ENCODE data around the gene DSCAM.
"Not testable (repeated sequence)": the region's sequence is repeated elsewhere in the genome, so short reads cannot be mapped to it uniquely, and the experiment has no call there.

DSCAM gene

DNA sequence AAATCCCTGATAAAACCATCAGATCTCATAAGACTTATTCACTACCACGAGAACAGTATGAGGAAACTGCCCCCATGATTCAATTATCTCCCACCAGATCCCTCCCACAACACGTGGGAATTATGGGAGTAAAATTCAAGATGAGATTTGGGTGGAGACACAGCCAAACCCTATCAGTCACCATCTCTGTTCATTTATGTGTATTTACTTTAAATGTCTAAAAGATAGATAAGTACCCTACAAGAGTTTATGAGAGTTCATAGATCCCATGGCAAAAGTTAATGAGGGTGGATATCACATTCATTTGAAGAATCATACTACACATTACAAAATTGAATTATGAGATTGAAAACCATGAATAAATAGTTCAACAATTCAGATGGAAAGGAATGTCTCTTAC lies 526.2 kb downstream of the DSCAM start:
- DNase-seq (ENCODE audit: low read depth, low spot score) = not testable (repeated sequence)

DNA sequence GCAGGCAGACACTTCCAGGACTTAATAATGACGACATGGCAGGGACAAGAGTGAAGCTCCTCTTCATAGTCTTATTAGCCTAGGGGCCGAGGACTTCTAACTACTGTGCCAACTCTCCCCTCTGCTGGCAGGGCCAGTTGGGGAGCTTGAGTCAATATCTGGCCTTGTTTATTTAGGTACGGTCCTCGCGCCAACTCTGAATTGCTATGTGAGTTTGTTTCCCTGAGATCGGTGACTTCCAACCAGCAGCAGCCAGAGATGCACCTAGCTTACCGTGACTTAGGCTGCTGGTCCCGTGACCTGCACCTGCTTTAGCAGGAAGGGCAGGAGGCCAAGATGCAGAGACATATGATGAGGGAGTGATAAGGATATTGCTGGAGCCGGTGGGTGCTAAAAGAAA lies 528.6 kb downstream of the DSCAM start:
- no peak for DNase-seq (ENCODE audit: low read depth, low spot score)

DNA sequence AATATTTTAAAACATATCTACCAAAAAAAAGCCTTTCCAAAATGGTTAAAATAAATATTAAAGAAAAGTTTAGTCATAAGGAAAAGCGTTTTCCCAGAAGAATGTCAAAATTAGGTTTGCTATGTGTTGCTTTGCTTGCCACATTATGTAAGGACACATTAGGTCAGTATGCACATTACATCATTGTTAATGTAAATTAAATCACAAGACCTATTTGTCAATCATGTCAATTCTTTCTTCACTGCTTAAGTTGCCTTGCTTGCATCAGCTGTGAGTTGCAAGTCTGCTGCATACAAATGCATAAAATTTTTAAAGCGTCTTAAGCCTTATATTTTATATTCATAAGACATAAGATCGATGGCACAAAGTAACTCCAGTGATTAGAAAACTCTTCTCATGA lies 530.9 kb downstream of the DSCAM start:
- no peak for DNase-seq (ENCODE audit: low read depth, low spot score)

DNA sequence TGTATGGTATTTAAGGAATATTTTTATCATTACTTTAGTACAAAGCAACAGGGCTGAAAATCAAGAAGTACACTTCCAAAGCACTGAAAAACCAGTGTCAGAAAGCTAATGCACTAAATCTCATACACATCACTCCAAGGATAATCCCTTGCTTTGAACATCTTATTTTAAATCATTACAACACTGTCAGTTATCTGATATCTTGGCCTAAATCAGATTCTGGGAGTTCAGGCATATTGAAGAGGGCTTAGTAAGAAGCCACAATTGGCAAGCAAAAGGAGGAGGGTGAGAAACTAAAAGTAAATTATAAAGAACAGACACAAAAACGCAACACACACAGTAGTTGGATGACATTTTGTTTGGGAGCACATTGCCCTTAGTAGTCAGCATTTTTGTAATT lies 531.3 kb downstream of the DSCAM start:
- DNase-seq (ENCODE audit: low read depth, low spot score) = no peak

DNA sequence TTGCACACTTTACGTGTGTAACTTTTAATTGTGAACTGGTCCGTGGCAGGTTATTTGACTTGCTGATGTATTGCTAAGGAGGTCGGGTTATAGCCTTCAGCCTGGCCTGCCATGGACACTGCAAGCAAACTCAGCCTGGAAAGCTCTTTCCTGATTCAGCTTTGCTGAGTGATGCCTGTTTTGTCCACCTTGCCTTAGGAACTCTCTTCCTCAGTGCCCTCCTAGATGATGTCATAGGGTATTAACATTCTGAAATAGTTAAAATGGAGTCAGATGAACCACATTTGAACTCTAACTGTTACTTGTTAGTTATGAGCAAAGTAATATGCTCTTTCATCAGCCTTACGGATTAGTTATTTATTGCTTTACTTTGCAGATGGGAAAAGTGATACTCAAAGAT lies 533.7 kb downstream of the DSCAM start:
- DNase-seq (ENCODE audit: low read depth, low spot score) = no peak

DNA sequence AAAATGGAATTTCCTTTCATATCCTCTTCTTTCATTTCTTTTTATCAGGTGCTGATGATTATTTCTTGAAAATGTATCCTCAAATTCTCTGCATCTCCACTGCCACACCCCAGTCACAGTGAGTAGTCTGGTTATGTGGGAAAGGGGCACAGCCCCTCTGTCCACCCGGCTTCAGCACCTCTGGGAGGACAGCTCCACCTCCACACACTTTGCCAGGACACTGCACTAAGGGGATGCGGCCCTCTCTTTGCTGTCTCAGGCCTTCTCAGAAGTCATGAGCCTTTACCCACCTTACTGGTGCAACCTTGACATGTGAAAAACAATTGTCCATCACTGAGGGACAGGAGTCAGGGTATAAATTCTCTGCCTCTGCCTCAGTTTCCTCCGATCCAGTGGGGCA lies 546.7 kb downstream of the DSCAM start:
- DNase-seq (ENCODE audit: low read depth, low spot score) = peak; percentile 19

DNA sequence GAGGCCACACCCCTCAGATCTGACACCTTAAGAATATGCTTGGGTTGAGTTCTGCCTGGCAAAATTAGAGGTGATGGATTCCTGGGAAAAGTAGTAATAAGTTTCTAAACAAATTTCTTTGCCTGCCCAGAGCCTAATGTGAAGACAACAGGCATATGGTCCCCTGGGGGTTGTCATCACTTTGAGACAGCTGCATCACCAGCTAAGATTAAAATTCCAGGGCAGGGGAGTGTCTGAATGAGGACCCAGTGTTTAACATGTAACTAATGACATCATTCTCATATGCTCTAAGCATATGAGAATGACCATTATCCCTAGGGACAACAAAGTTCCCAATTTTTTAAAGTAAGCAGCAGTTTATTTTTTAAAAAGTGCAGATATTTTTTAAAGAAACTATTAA lies 547.5 kb downstream of the DSCAM start:
- DNase-seq (ENCODE audit: low read depth, low spot score) = no peak

DNA sequence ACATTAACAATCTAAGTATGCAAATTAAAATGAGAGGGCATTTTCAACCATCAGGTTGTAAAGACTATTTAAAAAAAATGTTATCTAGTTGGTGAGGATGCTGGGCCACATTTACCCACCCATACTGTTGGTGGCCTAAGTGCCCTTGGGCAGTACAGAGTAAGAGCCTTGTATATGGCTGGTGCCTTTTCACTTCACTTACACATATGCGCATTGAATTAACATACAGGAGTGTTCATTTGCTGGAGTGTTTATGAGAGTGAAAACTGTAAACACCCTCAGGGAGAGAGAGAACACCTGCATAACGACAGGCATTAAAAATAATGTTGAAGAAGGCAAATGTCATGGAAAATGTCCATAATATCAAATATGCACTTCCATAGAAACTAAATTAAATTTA lies 552.6 kb downstream of the DSCAM start:
- no peak for DNase-seq (ENCODE audit: low read depth, low spot score)

DNA sequence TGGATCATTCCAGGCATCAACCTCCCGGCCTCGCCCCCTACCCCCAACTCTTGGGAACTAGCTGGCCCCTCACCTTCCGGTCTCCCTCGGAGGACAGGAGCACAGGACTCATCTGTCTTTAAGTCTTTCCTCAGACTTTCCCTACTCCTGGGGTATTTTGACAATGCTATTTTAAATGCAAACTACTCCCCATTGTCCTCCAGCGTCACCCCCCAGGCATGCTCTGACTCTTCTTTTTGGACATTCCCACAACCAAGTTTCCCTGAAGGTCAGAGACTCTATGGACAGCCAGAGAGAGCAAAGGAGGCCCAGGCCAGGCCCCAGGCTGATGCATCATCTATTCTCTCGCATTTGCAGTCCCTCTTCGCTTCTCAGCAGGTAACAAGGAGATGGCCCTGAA lies 555.4 kb downstream of the DSCAM start:
- peak; percentile 88 for DNase-seq (ENCODE audit: low read depth, low spot score)

DNA sequence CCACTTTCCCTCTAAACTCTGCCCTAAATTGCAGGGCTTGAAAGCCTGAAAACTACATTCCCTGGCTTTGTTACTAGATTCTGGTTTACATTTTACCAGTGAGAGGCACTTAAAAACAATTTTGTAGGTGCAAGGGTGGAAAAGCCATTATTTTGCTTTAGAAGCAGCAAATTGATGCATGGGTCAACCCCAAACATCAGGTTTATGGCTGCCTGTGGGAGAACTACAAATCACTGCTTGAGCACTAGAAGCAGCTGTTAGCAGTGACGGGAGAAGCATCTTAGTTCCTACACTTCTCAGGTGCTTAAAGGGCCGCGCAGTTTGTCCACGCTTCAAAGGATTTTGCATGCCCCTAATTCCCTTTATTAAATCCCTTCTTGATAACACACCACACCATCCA lies 562.5 kb downstream of the DSCAM start:
- DNase-seq (ENCODE audit: low read depth, low spot score) = no peak

DNA sequence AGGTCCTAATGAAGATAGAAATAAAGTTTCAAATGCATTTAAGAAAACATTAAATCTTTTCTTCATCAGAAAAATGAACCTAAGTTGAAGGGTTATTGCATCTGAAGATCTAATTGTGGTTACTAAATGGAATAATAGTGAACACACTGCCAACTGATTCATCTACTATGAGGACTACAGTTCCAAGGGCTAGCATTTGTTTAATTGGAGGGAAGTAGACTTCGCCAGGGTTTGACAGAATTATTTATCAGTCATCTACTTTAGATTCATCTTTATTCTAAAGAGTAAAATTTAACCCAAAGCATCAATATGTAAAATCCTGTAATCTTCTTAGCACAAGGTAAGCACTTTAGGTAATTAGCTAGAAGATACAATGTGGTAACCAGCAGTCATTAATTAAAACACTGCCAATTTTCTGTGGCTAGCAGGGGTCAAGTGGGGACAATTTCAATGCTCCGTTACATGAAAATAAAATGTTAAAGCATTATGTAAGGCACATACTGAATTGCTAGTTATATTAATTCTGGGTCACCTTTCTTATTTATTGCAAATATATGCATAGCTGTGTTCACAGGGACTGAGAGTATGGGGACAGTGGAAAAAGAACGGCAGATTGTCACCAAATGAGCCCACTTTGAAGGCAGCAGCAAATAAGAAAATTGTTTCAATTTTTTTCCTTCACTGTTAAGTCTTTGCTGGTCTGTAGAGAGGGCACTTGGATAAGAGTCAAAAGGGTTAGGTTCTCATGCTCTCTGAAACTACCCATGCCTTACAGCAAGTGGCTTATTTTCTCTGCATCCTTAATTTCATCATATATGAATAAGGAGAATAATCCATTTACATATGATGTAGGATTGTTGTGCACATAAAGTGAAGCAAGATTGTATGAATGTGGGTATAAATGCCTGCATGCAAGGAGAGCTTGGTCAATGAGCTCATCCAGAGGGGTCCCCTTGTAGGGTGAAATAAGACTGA lies 563.8 kb downstream of the DSCAM start:
- DNase-seq (ENCODE audit: low read depth, low spot score) = no peak

DNA sequence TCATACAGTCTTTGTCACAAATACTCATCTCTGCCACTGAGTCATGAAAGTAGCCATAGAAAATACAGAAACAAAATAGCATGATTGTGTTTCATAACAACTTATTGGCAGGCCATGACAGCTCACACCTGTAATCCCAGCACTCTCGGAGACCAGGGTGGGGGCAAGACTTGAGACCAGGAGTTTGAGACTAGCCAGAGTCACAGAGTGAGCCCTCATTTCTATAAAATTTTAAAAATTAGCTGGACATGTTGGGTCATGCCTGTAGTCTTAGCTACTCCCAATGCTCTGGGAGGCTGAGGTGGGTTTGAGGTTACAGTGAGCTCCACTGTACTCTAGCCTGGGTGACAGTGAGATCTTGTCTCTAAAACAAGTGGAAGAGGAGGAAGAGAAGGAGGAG lies 568.6 kb downstream of the DSCAM start:
- no peak for DNase-seq (ENCODE audit: low read depth, low spot score)

DNA sequence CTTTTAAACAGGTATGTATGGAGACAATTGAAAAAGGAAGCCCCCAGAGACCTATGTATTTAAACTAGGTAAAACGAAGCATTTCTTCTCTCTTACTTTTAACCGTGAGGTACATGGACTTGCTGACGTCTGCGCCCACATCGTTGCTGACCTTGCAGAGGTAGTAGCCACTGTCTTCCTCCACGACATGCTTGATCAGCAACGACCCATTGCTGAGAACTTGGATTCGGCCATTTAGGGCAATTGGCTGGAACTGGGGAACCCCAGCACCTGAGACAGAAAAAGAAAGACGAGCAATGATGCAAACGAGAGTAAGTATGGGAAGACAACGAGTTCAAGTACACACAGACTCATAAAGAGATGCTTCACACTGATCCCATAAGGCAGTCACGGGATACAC lies 571.0 kb downstream of the DSCAM start:
- DNase-seq (ENCODE audit: low read depth, low spot score) = no peak

DNA sequence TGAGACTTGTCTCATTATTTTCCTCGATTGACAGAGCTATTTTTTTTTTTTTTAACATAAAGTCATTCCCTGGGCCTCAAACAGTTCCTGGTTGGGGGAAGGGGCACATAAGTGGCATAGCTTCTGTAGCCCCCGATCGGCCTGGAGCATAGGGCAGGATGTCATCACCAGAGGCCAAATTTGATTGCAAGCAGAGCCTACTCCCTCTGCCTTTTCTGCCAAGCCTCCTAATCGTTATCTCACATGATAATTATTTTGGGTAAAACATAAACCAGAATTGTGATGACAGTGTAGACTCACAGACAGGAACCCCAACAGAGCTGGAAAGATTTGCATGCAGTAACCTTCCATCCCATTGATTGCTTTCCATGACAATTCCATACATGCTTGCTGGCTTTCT lies 574.9 kb downstream of the DSCAM start:
- no peak for DNase-seq (ENCODE audit: low read depth, low spot score)

DNA sequence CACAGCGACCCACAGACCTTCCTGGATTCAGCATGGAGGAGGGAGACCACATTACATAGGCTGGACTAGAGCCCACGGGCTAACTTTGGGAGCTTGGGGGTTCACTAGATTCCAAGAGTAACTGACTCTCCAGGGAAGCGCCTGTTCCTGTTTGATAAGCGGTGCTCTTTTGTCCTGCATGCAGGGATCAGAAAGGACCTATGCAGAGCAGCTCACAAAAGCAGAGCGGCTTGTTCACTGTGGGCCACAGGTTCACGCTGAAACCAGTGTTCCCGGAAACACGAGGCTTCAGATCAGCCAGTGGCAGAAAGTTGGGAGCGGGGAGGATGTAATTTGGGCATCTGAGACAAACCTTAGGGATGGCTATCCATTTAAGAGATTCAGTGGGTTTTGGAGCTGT lies 575.8 kb downstream of the DSCAM start:
- no peak for DNase-seq (ENCODE audit: low read depth, low spot score)

DNA sequence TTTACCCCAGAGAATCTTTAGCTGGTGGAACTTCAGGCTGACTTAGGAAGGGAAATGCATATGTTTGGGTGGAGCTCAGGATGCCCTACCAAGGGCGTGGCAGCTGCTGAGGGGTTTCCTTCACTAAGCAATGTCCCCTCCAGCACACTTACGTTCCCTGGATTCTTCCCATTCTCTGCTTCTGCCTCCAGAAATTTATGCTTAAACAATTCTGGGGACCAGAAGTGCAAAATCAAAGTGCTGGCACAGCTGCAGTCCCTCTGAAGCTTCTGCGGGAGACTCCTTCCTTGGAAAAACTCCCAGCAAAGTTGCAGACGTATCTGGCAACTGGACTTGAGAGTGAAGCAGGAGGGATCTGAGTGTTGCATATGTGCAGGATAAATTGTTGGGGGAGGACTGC lies 576.9 kb downstream of the DSCAM start:
- DNase-seq (ENCODE audit: low read depth, low spot score) = no peak

DNA sequence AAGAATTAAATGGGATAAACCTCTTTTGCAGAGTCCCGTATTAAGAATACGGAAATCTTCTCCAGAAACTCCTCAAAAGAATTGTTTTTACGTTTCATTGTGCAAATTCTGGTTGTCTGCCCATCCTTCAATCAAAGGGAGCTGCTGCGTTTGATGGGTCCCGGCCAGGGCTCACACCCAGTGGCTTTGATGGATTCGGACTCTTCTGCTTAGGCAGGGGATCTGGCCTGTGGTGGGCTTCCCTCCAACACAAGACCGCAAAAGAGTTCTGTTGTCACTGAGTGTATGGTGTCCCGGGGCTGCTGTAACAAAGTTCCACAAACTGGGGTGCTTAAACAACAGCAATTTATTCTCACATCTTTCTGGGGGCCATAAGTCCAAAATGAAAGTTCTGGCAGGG lies 577.7 kb downstream of the DSCAM start:
- no peak for DNase-seq (ENCODE audit: low read depth, low spot score)

DNA sequence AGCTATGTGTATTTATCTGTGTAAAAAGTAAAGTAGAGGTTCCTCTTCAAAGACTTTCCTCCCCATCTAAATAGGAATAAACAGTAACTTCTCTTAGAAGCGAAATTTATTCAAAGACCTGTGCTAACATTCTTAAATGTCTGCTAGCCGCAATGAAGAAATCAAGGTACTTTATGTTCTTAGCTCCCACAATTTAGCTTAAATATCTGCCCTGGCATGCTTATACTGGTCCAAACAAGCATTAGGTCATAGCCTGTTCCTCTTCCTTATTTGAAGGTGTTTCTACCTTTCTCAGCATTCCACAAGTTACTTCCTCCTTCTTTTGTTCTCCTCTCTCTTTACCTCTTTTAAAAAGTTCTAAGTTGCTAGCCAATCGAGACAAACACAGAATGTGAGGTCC lies 588.5 kb downstream of the DSCAM start:
- not testable (repeated sequence) for DNase-seq (ENCODE audit: low read depth, low spot score)

DNA sequence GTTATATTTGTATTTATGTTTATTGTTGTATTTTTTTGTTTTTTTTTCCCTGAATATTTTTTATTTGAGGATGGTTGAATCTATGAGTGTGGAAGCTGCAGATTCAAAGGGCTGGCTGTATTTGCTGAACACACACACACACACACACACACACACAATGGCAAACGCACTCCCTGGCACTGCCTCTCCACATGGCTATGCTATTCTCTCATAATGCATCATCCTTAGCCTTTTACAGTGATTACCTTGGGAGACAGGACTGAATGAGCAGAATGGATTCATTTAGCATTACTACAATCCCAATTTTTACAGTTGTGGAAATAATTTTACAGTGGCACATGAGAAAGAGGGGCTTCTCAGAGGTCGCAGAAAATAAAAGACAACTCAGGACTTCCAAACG lies 589.6 kb downstream of the DSCAM start:
- no peak for DNase-seq (ENCODE audit: low read depth, low spot score)

DNA sequence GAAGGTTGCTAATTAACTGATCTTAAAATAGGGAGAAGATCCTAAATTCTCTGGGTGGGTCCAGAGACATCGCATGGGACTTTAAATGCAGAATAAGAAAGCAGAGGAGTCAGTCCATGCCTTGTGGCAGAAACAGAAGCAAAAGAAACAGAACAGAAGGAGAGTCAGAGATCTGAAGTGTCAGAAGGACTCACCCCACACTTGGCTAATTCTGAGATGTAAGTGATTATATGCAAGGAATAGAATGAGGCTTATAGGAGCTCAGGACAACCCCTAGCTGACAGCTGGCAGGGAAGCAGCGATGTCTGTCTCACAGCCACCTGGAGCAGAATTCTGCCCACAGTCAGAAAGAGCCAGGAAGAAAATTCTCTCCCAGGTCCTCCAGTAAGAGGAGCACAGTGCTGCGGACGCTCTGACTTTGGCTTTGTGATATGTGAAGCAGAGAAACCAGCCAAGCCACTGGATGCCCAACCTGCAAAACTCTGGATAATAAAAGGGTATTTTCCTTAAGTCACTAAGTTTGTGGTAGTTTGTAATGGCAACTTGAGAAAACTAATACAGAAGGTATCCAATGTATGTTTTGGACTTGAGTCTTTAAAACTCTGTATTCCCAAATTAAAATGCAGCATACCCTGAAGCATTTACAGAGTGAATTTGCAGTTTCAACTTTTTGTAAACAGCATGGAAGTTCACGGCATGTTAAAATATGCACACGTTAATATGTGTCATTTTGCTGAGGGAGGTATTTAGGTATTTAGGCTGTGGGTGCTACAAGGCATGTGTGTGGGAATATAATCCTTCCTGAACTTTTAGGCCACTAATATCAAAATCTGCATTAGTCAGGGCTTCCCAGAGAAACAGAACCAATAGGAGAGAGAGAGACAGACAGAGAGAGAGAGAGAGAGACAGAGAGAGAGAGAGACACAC lies 591.2 kb downstream of the DSCAM start:
- no peak for DNase-seq (ENCODE audit: low read depth, low spot score)

DNA sequence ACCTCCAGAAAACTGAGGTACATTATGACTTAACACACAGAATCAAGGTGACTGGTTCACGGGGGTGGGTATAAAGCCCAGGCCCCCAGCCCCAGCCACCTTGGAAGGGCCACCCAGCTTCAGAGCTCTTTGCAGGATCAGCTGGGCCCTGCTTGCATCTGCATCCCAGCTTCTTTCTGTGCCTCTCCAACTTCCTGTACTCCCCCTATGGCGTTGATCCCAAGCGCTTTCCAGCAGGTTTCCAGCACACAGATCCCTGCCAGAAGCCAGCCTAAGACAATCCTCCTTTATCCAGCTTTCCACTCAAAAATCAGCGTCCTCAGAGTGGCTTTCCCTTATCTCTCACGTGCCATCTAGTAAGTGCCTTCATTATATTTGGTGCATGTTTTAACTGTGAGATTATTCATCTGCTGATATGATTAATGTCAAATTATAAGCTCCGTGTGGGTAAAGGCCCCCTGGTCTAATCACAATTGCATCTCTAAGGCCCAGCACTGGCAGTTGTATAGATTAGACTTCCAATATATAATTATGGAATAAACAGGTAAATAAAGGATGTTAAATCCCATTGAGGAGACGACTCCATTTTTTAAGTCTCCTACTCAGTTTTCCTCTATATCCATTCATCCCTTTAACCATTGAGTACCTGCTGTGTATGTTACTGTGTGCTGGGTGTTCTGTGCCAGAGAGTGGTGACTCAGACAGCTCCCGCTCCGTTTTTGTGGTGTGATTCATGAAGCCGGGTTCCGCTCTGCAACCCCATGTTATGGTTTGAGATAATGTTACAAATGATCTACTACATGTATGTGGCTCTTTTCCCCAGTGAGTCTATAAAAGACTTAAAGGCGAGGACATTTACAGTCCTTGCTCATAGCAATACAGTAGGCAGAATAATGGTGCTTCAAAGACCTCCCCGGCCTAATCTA lies 592.2 kb downstream of the DSCAM start:
- no peak for DNase-seq (ENCODE audit: low read depth, low spot score)

DNA sequence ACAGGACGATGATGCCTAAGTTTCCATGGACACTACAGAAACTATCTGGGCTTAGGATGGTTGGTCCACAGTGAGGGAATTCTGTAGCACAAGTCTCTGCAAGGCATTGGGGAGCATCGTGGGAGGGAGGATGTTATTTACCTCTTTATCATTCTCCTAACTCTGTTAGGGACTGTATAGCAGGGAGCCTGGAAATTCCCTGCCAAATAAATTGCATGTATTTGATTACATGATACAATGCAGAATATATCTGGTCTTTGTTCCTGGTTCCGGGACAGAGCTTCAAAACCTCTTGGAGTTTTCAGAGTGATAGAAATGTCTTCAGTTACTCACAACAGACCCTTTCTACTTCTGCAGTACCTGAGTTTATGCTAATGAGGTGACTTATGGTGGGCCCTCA lies 593.8 kb downstream of the DSCAM start:
- no peak for DNase-seq (ENCODE audit: low read depth, low spot score)

Data from ELF-1 (cell line).